Measurements from ENCODE around the gene MYLK. TPM values are rescaled to one million over a fixed set of nuclear protein-coding genes. Genes with fewer than 3 reads are reported as not detected.

MYLK gene
- total RNA-seq, 1 donor from 2014 or later: 4.3 TPM

DNA sequence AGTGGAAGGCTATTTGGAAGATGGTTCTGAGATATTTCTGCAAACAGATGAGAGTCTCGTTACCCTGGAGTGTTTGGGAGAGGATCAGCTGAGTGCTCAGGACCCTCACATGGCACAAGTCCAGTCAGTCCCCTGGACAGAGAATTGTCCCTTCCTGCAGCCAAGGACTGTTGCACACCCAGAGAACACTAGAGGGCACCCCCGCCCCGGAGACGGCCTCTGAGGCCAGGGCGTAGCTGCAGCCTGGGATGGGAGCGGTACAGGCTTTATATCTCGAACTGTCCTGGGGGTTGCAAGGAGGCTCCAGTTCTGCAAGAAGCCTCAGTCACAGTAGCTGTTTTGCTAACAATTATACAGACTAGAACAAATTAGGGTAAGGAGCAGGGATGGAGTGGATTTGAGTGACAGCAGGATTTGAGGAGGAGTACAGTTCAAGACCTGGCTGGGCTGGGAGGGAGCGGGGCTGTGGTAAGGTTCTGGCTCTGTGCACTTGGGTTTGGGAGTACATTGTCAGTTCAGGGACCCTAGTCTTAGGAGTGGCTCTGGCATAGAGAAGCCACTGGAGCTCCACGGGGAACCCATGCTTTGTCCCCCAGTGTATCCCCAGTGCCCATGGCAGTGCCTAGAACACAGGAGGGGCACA is 231.7 kb downstream of the MYLK start:
- Mint-ChIP-seq H3K4me1 (ENCODE audit: low read depth, unreplicated experiment) (peaks cover 30% of the 10 kb centered on the region), H3K27ac (ENCODE audit: unreplicated experiment) (peak overlapping the region; percentile 40), H3K27me3 (ENCODE audit: unreplicated experiment) (peaks cover 9% of the 10 kb centered on the region), H3K9me3 (ENCODE audit: unreplicated experiment) (peaks cover 9% of the 10 kb centered on the region), H3K4me3 (ENCODE audit: unreplicated experiment) (peak overlapping the region; percentile 48), H3K36me3 (ENCODE audit: unreplicated experiment) (peaks cover 5% of the 10 kb centered on the region)
- TF ChIP-seq, protein P1, sequence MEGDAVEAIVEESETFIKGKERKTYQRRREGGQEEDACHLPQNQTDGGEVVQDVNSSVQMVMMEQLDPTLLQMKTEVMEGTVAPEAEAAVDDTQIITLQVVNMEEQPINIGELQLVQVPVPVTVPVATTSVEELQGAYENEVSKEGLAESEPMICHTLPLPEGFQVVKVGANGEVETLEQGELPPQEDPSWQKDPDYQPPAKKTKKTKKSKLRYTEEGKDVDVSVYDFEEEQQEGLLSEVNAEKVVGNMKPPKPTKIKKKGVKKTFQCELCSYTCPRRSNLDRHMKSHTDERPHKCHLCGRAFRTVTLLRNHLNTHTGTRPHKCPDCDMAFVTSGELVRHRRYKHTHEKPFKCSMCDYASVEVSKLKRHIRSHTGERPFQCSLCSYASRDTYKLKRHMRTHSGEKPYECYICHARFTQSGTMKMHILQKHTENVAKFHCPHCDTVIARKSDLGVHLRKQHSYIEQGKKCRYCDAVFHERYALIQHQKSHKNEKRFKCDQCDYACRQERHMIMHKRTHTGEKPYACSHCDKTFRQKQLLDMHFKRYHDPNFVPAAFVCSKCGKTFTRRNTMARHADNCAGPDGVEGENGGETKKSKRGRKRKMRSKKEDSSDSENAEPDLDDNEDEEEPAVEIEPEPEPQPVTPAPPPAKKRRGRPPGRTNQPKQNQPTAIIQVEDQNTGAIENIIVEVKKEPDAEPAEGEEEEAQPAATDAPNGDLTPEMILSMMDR (IDR thresholded peaks at IDR 0.05; ENCODE audit: partially characterized antibody, unreplicated experiment): peak; percentile 68
- DNase-seq: peak; percentile 94

DNA sequence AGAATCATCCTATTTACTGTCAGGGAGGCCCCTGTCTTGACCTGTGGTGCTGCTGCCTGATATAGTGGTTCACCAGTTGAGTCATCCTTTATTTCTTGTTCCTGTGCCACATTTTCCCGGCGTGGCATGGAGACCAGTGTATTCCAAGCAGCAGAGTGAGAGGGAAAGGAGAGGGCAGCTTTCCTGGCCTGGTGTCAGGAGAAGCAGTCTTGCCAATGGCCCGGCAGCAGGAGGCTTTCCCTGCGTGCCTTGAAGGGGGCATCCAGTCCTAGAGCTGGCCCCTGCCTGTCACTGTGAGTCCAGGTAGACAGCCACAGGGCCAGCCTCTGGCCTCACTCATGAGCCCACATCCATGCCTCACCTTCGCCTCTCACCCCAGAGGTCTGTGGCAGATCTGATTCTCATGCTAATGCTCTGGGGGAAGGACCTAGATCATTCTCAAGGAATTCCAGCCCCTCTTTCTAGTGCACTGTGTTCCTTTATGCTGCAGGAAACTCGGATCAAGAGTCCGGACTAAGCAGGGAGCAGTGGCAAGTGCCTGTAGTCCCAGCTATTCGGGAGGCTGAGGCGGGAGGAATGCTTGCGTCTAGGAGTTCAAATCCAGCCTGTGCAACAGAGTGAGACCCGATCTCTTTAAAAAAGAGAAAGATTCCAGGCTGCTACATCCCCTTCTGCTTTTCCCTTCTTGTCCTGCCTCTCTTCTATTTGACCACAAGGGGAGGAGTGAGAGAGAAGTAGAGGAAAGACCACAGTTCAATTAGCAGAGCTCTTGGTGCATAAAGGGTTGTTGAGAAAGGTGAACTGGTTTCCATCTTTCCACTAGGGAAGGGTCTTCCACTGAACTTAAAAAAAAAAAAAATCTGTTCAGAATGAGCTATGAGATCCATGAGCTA is 232.4 kb downstream of the MYLK start:
- Mint-ChIP-seq H3K9me3 (ENCODE audit: unreplicated experiment) (peaks cover 9% of the 10 kb centered on the region), H3K4me3 (ENCODE audit: unreplicated experiment) (no peak overlapping the region), H3K27ac (ENCODE audit: unreplicated experiment) (no peak overlapping the region), H3K4me1 (ENCODE audit: low read depth, unreplicated experiment) (peaks cover 30% of the 10 kb centered on the region), H3K27me3 (ENCODE audit: unreplicated experiment) (peaks cover 9% of the 10 kb centered on the region), H3K36me3 (ENCODE audit: unreplicated experiment) (peaks cover 5% of the 10 kb centered on the region)
- no peak for DNase-seq
- TF ChIP-seq, protein P1 (IDR thresholded peaks at IDR 0.05; ENCODE audit: partially characterized antibody, unreplicated experiment): no peak

DNA sequence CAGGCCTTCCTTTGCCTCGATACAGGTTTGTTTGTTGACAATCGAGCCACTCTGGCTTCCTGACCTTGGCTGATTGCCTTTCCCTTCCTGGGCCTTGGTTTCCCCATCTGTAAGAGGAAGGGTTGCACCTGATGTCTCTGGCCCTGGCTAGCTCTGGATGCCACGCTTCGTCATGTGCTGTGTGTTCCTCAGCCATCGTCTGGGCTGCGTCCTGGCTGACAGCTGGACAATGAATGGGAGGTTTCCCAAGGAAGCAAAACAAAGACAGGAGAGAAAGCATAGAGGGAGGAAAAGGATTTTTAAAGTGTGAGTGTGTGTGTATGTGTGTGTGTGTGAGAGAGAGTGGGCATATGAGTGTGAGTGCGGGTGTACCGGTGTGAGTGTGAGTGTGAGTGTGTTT is 234.0 kb downstream of the MYLK start:
- TF ChIP-seq, protein P1 (IDR thresholded peaks at IDR 0.05; ENCODE audit: partially characterized antibody, unreplicated experiment): no peak
- Mint-ChIP-seq H3K36me3 (ENCODE audit: unreplicated experiment) (no peaks in the 10 kb centered on the region), H3K27ac (ENCODE audit: unreplicated experiment) (peak overlapping the region; percentile 1), H3K4me1 (ENCODE audit: low read depth, unreplicated experiment) (peaks cover 25% of the 10 kb centered on the region), H3K27me3 (ENCODE audit: unreplicated experiment) (peaks cover 7% of the 10 kb centered on the region), H3K4me3 (ENCODE audit: unreplicated experiment) (no peak overlapping the region), H3K9me3 (ENCODE audit: unreplicated experiment) (peaks cover 8% of the 10 kb centered on the region)
- no peak for DNase-seq

DNA sequence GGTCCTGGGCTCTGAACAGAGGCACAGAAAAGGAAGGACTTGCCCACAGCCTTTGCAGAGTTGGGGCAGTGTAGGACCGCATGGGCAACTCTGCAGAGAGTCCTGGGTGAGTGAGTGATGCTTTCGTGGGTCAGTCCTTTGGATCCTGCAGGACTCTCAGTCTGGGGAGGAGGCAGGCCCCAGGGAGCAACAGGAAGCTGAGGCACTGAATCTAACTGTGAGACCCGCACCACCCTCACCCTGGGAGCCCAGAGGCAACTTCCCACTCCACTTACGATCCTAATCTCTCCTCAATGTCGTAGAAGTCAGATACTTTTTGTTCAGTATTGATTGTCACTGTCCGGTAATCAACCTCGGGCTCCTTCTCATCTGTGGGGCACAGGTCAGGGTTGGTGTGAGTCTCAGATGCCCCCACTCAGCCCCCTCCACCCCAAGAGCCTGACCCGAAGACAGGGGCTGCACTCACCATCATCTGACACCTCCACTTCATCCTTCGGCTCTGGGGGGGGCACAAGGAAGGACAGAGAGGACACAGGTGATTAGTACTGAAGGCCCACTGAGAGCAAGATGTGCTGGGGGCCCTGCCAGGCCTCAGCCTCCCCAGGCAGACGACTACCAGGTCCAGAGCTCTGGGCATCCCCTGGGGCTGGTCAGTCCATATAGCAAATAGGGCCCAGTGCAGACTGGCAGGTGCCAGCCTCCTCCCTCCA is 235.3 kb downstream of the MYLK start:
- no peaks in the 10 kb centered on the region for H3K36me3 Mint-ChIP-seq (ENCODE audit: unreplicated experiment)
- peaks cover 3% of the 10 kb centered on the region for H3K9me3 Mint-ChIP-seq (ENCODE audit: unreplicated experiment)
- no peak overlapping the region for H3K27ac Mint-ChIP-seq (ENCODE audit: unreplicated experiment)
- no peak overlapping the region for H3K4me3 Mint-ChIP-seq (ENCODE audit: unreplicated experiment)
- TF ChIP-seq, protein P1 (IDR thresholded peaks at IDR 0.05; ENCODE audit: partially characterized antibody, unreplicated experiment): no peak
- peaks cover 19% of the 10 kb centered on the region for H3K4me1 Mint-ChIP-seq (ENCODE audit: low read depth, unreplicated experiment)
- H3K27me3 Mint-ChIP-seq (ENCODE audit: unreplicated experiment): peaks cover 6% of the 10 kb centered on the region
- no peak for DNase-seq
